Stimulated activated CD4-positive, alpha-beta T cell treated with anti-CD3 and anti-CD28 coated beads, Interleukin-15, amount 100 ng/mL, for 48 hours (primary cell): ENCODE results near the gene ARPC5.
"Not testable (repeated sequence)": the region's sequence is repeated elsewhere in the genome, so short reads cannot be mapped to it uniquely, and the experiment has no call there.

ENCODE experiments used
- DNase-seq, 2 donors: peaks; one replicate each; pipeline ENCODE4 v3.0.0-alpha.2; 2020; ENCODE audit warnings: low read depth in 2 of 2

Gene ARPC5

GRCh38 chr1:183635606-183636333 is at the start of gene ARPC5:
ARPC5 (minus strand) TSS chr1:183635783; CDS start chr1:183635659, 124 bp downstream.
- peak; percentile 95 to 97 for DNase-seq

- DNase-seq = no peak
Measured at GRCh38 chr1:183685112-183685713, 49.6 kb upstream of the ARPC5 start.

- not testable (repeated sequence) for DNase-seq
Measured at GRCh38 chr1:183679363-183679762, 43.8 kb upstream of the ARPC5 start.

GRCh38 chr1:183678819-183679218 is 43.2 kb upstream of the ARPC5 start:
- DNase-seq = no peak

GRCh38 chr1:183676586-183677189 is 41.1 kb upstream of the ARPC5 start:
- no peak for DNase-seq

- no peak for DNase-seq
Measured at GRCh38 chr1:183675883-183676585, 40.5 kb upstream of the ARPC5 start.

GRCh38 chr1:183675381-183675780 is 39.8 kb upstream of the ARPC5 start:
- no peak for DNase-seq

GRCh38 chr1:183674886-183675285 is 39.3 kb upstream of the ARPC5 start:
- no peak for DNase-seq

GRCh38 chr1:183674339-183674738 is 38.8 kb upstream of the ARPC5 start:
- no peak for DNase-seq

- DNase-seq = no peak
Measured at GRCh38 chr1:183673605-183674323, 38.2 kb upstream of the ARPC5 start.

GRCh38 chr1:183670169-183670568 is 34.6 kb upstream of the ARPC5 start:
- no peak for DNase-seq

- no peak for DNase-seq
Measured at GRCh38 chr1:183656355-183656754, 20.8 kb upstream of the ARPC5 start.

GRCh38 chr1:183655562-183656075 is 20.0 kb upstream of the ARPC5 start:
- peak; percentile 36 to 62 for DNase-seq

- no peak for DNase-seq
Measured at GRCh38 chr1:183654706-183655105, 19.1 kb upstream of the ARPC5 start.

GRCh38 chr1:183653876-183654451 is 18.4 kb upstream of the ARPC5 start:
- DNase-seq = no peak

GRCh38 chr1:183653462-183653794 is 17.8 kb upstream of the ARPC5 start:
- no peak for DNase-seq

- no peak for DNase-seq
Measured at GRCh38 chr1:183652547-183653461, 17.2 kb upstream of the ARPC5 start, which contains the start of gene APOBEC4. APOBEC4 (minus strand) TSS chr1:183653316; CDS start chr1:183648781, 4,535 bp downstream.

- DNase-seq = no peak
Measured at GRCh38 chr1:183652107-183652506, 16.5 kb upstream of the ARPC5 start.

- DNase-seq = no peak
Measured at GRCh38 chr1:183651612-183652011, 16.0 kb upstream of the ARPC5 start.

- no peak for DNase-seq
Measured at GRCh38 chr1:183648042-183648441, 12.5 kb upstream of the ARPC5 start.
